ENCODE data around the gene PRCC. TPM values are rescaled to one million over a fixed set of nuclear protein-coding genes. Genes with fewer than 3 reads are reported as not detected.
A peak's percentile ranks its signal among the peaks of the same experiment; 100 is the strongest.

PRCC gene
- total RNA-seq, 1 donor from 2014 or later = 93.2 TPM

DNA sequence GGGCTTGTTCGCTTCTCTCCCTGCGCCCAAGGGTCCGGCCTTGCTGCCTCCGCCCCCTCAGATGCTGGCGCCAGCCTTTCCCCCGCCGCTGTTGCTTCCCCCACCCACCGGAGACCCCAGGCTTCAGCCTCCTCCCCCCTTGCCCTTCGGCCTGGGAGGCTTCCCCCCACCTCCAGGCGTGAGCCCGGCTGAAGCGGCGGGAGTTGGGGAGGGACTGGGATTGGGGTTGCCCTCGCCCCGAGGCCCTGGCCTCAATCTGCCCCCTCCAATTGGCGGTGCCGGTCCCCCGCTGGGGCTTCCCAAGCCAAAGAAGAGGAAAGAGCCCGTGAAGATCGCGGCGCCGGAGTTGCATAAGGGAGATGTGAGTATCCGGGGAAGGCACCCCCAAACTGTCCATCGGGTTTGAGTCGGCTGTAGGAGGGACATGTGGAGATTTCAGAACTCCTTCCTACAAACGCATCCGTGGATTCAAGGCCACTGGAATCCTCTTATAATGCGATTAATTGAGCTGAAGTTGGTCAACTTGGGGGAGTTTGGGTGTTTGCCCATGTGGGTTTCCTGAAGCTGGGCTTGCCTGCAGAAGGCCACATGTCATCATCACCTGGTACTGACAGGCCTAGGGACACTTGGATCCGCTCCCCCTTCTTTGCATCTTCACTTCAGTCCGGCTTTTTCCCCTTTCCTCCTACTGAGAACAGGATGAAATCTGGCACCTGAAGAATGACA lies 707 bp downstream of the PRCC start:
- H3K4me1 Mint-ChIP-seq (ENCODE audit: low read depth) = peaks cover 41% of the 10 kb centered on the region
- H3K4me3 Mint-ChIP-seq (ENCODE audit: low read depth) = no peak overlapping the region
- no peak for DNase-seq (ENCODE audit: low spot score, unreplicated experiment)
- TF ChIP-seq, protein P1, sequence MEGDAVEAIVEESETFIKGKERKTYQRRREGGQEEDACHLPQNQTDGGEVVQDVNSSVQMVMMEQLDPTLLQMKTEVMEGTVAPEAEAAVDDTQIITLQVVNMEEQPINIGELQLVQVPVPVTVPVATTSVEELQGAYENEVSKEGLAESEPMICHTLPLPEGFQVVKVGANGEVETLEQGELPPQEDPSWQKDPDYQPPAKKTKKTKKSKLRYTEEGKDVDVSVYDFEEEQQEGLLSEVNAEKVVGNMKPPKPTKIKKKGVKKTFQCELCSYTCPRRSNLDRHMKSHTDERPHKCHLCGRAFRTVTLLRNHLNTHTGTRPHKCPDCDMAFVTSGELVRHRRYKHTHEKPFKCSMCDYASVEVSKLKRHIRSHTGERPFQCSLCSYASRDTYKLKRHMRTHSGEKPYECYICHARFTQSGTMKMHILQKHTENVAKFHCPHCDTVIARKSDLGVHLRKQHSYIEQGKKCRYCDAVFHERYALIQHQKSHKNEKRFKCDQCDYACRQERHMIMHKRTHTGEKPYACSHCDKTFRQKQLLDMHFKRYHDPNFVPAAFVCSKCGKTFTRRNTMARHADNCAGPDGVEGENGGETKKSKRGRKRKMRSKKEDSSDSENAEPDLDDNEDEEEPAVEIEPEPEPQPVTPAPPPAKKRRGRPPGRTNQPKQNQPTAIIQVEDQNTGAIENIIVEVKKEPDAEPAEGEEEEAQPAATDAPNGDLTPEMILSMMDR (IDR thresholded peaks at IDR 0.05; ENCODE audit: unreplicated experiment) = no peak
- peak overlapping the region; percentile 89 for H3K27ac Mint-ChIP-seq
- no peaks in the 10 kb centered on the region for H3K27me3 Mint-ChIP-seq
- H3K36me3 Mint-ChIP-seq (ENCODE audit: insufficient read depth) = peaks cover 7% of the 10 kb centered on the region
- no peaks in the 10 kb centered on the region for H3K9me3 Mint-ChIP-seq (ENCODE audit: low read depth)

DNA sequence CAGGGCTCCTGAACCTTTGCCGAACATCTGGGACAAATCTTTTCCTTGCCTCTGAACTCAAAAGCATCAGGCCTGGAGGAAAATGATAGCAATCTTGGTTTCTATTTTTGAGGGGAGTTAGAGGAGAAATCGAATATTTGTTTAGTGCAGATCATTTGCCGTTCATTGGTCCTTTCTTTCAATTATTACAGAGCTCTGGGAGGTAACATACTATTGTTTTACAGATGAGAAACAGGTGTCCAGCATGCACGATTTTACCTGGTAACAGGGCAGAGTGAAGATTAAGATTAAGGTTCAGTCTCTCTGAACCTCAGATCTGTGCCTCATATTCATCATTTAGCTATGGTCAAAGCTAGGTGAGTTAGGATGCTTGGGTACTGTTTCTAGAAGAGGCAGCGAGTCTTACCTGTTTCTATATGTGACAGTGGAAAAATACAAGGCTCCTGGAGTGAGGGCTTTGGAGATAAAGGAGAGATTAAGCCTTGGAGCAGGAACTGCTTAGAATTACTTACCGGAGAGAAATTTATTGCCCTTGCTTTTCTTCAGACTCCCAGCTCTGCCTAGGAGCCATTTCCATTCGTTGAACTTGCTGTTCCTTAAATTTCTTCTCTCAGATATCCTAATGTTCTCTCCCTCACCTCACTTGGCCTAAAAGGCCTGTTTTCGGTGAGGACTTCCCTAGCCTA lies 1.4 kb downstream of the PRCC start:
- peak overlapping the region; percentile 89 for H3K27ac Mint-ChIP-seq
- H3K36me3 Mint-ChIP-seq (ENCODE audit: insufficient read depth) = peaks cover 11% of the 10 kb centered on the region
- H3K4me1 Mint-ChIP-seq (ENCODE audit: low read depth) = peaks cover 48% of the 10 kb centered on the region
- no peaks in the 10 kb centered on the region for H3K27me3 Mint-ChIP-seq
- no peak for DNase-seq (ENCODE audit: low spot score, unreplicated experiment)
- no peaks in the 10 kb centered on the region for H3K9me3 Mint-ChIP-seq (ENCODE audit: low read depth)
- TF ChIP-seq, protein P1 (IDR thresholded peaks at IDR 0.05; ENCODE audit: unreplicated experiment) = no peak
- no peak overlapping the region for H3K4me3 Mint-ChIP-seq (ENCODE audit: low read depth)

DNA sequence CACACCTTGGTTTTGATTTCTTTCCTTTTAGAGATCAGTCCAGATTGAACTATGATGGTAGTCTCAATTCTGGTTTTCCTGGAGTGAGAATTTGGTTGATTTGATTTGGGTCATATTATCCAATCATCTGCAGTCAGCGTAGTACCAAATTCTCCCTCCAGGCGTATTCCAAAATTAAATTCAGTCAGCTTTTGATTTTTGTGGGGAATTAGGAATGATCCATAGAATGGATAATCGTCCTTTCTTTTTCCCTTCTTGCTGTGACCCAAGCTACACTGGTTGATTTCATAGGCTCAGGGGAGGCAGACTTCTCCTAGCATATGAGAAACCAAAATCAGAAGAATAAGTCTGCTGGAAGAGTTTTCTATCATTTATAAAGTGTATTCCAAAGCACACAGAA lies 4.9 kb downstream of the PRCC start:
- H3K4me1 Mint-ChIP-seq (ENCODE audit: low read depth) = peaks cover 44% of the 10 kb centered on the region
- TF ChIP-seq, protein P1 (IDR thresholded peaks at IDR 0.05; ENCODE audit: unreplicated experiment) = no peak
- H3K36me3 Mint-ChIP-seq (ENCODE audit: insufficient read depth) = peaks cover 14% of the 10 kb centered on the region
- H3K4me3 Mint-ChIP-seq (ENCODE audit: low read depth) = no peak overlapping the region
- H3K27me3 Mint-ChIP-seq = no peaks in the 10 kb centered on the region
- no peaks in the 10 kb centered on the region for H3K9me3 Mint-ChIP-seq (ENCODE audit: low read depth)
- DNase-seq (ENCODE audit: low spot score, unreplicated experiment) = no peak
- no peak overlapping the region for H3K27ac Mint-ChIP-seq

DNA sequence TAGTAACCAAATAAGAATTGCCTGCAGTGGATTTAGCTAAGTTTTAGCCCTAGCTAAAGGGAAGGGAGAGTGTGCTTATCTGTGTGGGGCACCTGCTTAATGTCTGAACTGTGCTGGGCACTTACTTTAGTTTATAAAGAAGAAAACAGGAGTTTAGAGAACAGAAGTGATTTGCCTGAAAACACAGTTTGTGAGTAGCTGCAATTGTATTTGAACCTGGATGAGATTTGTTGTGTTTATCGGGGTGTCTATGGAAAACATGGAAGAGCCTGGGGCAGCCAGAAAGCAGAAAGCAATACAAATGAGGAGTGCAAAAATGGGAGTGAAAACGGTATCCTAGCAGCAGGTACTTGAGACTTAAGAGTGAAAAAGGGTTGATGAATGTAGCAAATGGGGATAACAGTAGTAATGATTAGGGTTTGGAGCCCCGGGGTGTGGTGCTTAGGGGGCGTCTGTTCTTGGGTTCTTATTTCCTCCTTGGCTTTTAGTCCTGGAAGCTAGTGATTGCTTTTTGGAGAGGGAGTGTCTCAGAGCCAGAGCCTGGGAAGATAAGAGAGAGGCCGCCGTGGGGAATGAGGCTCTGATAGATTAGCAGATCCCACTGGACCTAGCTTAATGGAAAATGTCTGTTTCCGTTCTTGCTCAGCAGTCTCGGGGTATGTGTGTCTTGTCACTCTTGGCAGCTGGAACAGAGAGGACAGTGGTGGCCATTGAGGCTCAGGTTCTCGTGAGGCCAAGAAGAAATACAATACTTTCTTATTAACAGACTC lies 5.6 kb downstream of the PRCC start:
- no peak for DNase-seq (ENCODE audit: low spot score, unreplicated experiment)
- Mint-ChIP-seq H3K4me1 (ENCODE audit: low read depth) (peaks cover 45% of the 10 kb centered on the region), H3K27ac (peak overlapping the region; percentile 9), H3K27me3 (no peaks in the 10 kb centered on the region), H3K9me3 (ENCODE audit: low read depth) (no peaks in the 10 kb centered on the region), H3K36me3 (ENCODE audit: insufficient read depth) (peaks cover 14% of the 10 kb centered on the region), H3K4me3 (ENCODE audit: low read depth) (peak overlapping the region; percentile 5)
- TF ChIP-seq, protein P1 (IDR thresholded peaks at IDR 0.05; ENCODE audit: unreplicated experiment) = no peak

DNA sequence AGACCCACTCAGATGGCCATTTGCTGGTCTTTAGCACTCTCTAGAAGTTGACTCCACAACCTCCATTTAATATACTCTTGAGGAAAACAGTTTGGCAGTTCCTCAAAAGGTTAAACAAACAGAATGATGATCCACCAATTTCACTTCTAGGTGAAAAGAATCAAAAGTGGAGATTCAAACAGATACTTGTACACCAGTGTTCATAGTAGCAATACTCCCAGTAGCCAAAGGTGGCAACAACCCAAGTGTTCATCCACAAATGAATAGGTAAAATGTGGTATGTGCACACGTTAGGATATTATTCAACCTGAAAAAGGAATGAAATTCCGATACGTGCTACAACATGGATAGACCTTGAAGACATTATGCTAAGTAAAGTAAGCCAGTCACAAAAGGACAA lies 6.3 kb downstream of the PRCC start:
- no peak overlapping the region for H3K27ac Mint-ChIP-seq

More for the DNA sequence above, 6.3 kb downstream of the PRCC start:
- H3K4me1 Mint-ChIP-seq (ENCODE audit: low read depth) = peaks cover 42% of the 10 kb centered on the region
- no peaks in the 10 kb centered on the region for H3K27me3 Mint-ChIP-seq
- H3K4me3 Mint-ChIP-seq (ENCODE audit: low read depth) = no peak overlapping the region
- DNase-seq (ENCODE audit: low spot score, unreplicated experiment) = no peak
- TF ChIP-seq, protein P1 (IDR thresholded peaks at IDR 0.05; ENCODE audit: unreplicated experiment) = peak; percentile 23
- no peaks in the 10 kb centered on the region for H3K9me3 Mint-ChIP-seq (ENCODE audit: low read depth)
- peaks cover 14% of the 10 kb centered on the region for H3K36me3 Mint-ChIP-seq (ENCODE audit: insufficient read depth)
